GM18511 (cell line): ENCODE data around the gene OR2V1.
"Not testable (repeated sequence)": the region's sequence is repeated elsewhere in the genome, so short reads cannot be mapped to it uniquely, and the experiment has no call there.

ENCODE experiments used
- ATAC-seq: cut with Tn5 transposase; IDR thresholded peaks from one replicate; pipeline ENCODE4 v1.9.1; 2021; ENCODE audit warnings: mild to moderate bottlenecking, moderate library complexity; ENCODE audit not compliant: unreplicated experiment

Gene OR2V1, protein sequence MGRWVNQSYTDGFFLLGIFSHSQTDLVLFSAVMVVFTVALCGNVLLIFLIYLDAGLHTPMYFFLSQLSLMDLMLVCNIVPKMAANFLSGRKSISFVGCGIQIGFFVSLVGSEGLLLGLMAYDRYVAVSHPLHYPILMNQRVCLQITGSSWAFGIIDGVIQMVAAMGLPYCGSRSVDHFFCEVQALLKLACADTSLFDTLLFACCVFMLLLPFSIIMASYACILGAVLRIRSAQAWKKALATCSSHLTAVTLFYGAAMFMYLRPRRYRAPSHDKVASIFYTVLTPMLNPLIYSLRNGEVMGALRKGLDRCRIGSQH

DNA sequence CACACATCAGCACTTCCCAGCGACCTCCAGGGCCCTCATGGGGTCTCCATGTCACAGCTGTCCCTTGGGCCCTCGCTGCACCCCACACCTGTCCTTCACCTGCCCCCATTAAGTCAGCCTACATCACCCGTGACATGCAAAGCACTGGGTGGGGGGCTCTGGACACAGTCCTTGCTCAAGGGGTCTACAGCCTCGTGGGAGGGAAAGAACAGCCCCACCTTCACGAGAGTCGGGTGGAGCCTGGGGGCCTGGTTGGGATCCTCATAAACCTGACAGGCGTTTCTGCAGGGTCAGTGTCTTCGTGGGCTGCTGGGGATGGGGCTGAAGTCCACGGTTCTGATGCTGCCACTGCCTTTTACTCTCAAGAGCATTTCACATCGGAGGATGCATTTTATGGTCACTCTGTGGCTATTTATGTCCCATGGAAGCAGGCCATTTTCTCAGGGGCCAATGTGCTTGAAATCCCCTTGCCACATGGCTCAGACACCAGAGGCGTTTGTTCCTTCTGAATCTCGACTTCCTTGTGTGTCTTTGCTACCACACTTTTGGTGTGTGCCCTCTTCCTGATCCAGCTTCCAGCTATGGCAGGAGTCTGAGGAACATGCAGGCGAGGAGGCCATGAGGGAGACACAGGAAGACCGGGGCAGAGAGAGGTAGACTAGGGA lies at the start of gene OR2V1:
Gene OR2V1, minus strand, starts transcription at position 338 of the 665 bp plus-strand sequence. CDS start 5,865 bp downstream, outside the sequence.
- ATAC-seq, result no peak

DNA sequence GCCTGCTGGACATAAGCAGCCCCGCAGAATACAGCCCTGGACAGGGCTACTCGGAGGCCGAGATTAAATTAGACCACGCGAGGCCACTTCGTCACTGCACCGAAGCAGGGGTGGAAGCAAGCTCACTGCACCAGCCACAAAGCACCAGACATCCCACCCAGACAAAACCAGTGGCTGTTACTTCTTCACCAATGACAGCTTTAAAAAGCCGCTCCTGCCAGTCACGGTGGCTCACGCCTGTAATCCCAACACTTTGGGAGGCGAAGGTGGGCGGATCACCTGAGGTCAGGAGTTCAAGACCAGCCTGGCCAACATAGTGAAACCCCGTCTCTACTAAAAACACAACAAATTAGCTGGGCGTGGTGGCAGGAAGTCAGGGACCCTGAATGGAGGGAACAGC lies 46.6 kb upstream of the OR2V1 start:
- ATAC-seq, result not testable (repeated sequence)

DNA sequence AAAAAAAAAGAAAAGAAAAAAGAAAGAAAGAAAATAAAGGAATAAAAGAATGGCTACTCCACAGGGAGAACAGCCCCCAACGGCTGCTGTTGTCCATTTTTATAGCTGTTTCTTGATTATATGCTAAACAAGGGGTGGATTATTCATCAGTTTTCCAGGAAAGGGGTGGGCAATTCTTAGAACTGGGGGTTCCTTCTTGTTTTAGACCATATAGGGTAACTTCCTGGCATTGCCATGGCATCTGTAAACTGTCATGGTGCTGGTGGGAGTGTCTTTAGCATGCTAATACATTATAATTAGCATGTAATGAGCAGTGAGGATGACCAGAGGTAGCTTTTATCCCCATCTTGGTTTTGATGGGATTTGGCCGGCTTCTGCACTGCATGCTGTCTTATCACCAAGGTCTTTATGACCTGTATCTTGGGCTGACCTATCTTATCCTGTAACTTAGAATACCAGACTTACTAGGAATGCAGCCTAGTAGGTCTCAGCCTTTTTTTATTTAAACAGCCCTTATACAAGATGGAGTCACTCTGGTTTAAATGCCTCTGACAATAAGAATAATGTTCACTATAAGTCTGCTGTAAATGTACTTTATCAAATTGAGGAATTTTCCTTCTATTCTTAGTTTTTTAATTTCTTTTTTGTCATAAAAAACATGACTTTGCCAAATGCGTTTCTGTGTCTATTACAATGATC lies 45.4 kb upstream of the OR2V1 start:
- no peak for ATAC-seq

DNA sequence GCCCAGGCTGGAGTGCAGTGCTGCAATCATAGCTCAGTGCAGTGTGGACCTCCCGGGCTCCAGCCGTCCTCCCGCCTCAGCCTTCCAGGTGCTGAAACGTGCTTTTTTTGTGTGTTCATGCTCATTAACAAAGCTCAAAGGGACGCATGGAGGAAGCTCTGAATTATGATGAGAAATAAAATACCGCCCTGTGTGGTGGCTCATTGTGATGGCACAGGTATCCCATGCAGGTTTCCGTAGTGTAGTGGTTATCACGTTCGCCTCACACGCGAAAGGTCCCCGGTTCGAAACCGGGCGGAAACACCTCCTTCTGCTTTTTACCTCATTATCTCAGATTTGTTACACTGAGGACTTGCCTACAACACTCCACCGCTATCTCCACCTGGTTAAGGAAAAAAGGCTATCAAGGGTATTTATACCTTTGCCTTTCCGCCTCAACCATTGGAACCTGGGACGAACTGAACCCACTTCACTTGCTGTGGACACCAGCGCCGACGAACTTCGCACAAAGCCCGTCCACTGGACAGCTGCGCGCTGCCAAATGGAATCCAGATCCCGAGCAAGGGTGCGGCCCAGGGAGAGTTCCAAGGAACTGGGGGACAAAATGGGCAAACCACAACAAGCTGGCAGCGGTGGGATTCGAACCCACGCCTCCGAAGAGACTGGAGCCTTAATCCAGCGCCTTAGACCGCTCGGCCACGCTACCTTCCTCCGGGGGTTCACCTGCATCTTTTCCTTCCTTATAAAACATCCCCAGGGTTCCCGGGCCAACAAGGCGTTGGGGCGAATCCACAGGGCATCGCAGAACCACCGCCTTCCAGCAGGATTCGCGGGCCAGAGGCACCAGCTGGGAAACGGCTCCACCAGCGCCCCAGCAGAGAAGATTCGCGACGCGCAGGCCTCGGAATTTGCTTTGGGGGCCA lies 42.7 kb upstream of the OR2V1 start:
- ATAC-seq, result peak; percentile 61

DNA sequence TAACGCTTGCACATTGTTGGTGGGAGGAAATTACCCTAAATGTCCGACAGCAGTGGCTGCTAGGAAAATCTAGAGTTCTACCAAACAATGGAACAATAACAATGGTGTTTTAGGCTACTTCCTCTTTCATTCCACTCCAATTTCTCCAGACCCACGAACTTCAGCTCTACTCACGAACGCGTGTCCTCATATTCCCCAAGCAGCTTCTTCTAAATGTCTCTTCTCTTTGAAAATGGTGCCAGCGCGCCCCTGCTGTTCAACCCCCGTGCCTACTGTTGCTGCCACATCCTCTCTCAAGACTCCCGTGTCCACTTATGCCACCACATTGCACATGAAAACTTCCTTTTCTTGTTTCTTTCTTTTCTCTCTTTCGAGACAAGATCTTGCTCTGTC lies 42.1 kb upstream of the OR2V1 start:
- ATAC-seq, result peak; percentile 39

DNA sequence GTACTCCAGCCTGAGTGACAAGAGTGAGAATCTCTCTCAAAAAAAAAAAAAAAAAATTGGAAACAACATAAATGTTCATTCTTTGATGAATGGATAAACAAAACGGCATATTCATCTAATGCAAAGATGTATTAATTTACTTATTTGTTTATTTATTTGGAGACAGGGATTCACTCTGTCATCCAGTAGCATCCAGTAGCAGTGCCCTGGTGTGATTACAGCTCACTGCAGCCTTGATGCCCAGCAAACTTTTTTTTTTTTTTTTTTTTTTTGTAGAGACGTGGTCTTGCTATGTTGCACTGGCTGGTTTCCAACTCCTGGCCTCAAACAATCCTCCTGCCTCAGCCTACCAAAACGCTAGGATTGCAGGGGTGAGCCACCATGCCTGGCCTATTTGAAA lies 40.8 kb upstream of the OR2V1 start:
- ATAC-seq, result no peak

DNA sequence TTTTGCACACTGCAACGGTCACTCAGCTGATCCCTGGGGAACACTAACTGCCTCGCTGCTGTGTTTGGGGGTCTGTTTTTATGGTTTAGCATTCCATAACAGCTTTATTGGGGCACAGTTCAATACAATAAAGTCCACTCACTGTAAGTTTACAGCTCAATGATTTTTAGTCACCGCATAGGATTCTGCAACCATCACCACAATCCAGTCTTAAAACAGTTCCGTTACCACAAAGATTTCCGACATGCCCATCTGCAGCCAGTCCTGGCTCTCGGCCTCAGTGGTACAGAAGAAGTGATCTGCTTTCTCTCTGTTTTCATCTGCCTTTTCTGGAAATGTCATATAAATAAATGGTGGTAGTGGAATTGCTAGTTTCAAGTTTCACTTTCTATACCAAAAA lies 40.0 kb upstream of the OR2V1 start:
- no peak for ATAC-seq

DNA sequence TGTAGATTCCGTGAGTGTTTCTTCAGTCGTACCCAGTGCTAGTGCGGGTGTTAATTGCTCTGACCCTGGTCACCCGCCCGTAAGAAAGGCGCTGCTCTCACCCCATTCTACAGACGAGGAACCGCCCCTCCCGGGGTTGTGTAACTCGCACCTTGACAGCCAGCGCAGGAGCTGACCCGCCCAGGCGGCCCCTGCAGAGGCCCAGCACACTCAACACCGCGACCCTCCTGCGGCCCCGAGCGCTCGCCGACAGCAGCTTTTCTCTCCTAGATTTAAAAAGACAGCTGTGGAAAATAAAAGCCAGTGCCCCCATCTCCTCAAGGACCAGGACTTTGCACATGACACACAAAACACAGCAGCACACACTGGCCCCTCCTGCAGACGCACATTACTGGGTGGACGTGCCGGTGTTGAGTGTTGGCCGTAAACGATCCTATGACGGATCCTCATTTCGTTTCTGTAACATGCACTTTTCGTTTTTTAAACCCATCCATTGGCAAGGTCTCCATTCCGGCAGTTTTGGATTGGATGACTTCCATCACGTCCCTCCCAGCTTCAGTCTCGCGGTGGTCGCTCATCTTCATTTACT lies 39.4 kb upstream of the OR2V1 start:
- ATAC-seq, result peak; percentile 8

DNA sequence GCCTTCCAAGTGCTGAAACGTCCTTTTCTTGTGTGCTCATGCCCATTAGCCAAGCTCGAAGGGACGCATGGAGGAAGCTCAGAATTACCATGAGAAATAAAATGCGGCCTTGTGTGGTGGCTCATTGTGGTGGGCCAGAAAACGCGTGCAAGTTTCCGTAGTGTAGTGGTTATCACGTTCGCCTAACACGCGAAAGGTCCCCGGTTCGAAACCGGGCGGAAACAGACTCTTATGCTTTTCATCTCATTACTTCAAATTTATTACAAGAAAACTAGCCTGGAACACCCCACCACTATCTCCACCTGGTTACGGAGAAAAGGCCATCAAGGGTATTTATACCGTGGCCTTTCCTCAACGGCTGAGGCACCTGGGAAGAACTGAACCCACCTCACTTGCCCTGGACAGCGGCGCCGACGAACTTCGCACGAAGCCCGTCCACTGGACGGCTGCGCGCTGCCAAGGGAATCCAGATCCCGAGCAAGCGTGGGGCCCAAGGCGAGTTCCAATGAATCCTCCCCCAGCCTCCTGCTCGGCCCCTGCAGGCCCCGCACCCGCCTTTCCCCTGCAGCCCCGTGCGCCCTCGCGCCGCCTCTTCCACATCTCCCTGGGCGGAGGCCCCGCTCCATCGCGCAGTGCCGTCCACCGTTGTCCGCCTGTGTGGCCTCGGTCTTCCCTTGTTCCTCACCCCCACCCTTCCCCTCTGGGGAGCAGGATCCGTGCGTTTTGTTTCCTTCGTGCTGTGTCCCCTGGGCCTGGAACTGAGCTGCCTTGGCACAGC lies 38.7 kb upstream of the OR2V1 start:
- peak; percentile 55 for ATAC-seq

DNA sequence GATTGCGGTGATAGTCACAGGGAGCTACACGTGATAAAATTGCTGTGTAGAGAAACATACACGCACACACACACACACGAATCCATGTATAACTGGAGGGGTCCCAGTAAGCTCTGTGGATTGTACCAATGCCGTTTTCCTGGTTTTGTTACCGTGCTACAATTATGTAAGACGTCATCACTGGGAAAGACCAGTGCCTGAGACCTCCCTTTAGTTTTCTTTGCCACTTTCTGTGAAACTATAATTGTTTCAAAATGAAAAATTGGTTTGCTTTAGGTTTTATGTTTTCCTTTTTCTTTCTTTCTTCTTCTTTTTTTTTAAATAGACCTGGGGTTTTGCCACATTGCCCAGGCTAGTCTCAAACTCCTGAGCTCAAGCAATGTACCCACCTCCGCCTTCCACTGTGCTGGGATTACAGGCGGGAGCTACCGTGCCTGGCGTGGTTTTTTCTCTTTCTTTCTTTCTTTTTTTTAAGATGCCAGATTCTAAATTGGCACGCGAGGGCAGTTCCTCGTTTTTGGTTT lies 37.7 kb upstream of the OR2V1 start:
- no peak for ATAC-seq

DNA sequence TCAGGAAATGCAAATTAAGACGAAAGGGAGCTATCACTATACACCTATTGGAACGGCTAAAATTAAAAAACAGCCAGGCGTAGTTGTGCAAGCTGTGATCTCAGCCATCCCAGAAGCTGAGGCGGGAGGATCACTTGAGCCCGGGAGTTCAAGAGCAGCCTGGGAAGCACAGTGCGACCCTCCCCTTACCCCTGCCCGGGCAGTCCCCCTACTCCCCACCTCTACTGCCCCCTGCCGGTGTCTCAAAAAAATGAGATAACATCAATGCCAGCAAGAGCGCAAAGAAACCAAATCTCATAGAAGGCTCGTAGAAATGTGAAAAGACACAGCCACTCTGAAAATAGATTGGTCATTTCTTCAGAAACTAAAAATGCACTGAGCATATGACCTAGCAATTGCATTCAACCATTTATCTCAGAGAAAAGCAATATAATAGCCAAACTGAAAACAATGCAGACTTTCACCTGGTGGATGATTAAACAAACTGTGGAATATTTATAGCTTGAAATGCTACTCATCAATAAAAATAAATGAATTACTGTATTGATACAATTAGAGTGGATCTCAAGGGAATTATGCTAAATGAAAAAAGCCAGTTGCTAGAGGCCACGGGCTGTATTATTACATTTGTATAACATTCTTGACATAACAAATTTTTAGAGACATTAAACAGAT lies 37.0 kb upstream of the OR2V1 start:
- ATAC-seq, result no peak

DNA sequence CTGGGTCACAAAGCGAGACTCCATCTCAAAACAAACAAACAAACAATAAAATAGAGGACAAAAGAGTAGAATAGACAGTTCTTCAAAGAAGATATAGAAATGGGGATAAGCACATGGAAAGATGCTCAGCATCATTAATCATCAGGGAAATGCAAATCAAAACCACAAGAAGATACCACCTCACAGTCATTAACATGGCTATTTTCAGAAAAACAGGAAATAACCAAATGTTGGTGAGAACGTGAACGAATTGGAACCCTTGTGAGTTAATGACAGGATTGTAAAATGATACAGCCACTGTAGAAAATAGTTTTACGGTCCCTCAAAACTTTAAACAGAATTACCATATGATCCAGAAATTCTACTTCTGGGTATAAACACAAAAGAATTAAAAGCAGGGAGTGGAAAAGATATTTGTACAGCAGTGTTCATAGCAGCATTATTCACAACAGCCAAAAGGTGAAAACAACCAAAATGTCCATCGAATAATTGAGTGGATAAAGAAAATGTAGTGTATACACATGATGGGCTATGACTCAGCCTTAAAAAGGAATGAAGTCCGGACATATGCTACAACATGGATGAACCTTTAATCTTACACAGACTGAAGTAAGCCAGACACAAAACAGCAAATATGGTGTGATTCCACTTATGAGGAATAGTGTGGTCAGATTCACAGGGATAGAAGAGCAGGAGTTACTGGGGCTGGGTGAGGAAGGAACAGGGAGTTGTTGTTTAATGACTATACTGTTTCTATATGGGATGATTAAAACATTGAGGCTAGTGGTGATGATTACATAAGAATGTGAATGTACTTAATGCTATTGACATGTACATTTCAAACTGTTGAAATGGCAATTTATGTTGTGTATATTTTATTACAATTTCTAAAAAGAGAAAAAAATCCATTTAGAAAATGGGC lies 36.1 kb upstream of the OR2V1 start:
- ATAC-seq, result no peak

DNA sequence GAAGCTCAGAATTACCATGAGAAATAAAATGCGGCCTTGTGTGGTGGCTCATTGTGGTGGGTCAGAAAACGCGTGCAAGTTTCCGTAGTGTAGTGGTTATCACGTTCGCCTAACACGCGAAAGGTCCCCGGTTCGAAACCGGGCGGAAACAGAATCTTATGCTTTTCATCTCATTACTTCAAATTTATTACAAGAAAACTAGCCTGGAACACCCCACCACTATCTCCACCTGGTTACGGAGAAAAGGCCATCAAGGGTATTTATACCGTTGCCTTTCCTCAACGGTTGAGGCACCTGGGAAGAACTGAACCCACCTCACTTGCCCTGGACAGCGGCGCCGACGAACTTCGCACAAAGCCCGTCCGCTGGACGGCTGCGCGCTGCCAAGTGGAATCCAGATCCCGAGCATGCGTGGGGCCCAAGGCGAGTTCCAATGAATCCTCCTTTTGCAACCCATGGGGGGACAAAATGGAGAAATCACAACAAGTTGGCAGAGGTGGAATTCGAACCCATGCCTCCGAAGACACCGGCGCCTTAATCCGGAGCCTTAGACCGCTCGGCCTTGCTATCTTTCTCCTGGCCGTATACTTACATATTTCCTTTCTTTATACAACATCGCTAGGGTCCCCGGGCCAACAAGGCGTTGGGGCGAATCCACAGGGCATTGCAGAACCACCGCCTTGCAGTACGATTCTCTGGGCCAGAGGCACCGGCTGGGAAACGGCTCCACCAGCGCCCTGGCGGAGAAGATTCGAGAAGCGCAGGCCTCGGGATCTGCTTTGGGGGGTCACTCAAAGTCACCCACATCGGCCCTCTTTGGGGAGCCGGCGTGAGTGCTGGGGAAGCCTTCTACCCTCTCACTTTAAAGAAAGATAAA lies 33.3 kb upstream of the OR2V1 start:
- no peak for ATAC-seq

DNA sequence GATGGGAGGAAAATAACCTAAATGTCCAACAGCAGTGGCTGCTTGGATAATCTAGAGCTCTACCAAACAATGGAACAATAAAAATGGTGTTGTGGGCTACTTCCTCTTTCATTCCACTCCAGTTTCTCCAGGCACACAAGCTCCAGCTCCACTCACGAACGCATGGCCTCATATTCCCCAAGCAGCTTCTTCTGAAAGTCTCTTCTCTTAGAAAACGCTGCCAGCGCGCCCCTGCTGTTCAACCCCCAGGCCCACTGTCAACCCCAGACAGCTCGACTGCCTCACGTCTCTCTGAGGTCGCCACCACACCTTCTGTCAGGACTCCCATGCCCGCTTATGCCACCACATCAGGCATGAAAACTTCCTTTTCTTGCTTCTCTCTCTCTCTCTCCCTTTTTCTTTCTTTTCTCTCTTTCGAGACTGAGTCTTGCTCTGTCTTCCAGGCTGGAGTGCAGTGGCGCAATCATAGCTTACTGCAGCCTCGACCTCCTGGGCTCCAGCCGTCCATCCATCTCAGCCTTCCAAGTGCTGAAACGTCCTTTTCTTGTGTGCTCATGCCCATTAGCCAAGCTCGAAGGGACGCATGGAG lies 32.6 kb upstream of the OR2V1 start:
- no peak for ATAC-seq

DNA sequence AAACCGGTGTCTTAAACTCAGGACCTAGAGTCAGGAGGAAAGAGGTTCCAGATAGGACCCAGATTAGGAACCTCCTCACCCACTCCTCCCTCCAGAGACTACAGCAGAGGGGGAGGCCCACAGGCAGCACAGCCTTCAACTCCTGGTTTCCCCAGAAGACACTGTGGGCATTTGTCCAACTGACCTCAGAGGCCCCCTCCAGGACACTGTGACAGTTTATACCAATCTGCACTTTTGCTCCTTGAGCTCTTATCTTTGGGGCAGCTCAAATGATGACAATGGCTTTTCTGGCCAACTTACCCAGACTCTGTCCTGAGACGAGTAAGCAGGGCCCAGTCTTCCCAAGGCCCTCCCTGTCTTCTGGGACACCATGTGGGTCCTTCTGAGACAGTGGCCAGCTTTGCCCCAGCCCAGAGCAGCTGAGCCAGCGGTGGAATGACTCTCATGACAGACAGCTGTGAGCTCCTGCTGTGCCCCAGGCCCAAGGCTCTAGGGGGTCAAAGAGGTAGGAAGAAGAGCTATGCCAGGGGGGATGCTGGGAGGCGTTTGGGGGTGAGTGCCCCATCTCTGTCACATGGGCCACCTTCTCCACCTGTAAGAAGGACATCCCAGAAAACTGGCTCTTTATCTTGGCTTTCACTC lies 30.7 kb upstream of the OR2V1 start:
- no peak for ATAC-seq
